HG03469 (cell line): ENCODE measurements around the gene GNG5.
A peak's percentile ranks its signal among the peaks of the same experiment; 100 is the strongest.
"Not testable (repeated sequence)": the region's sequence is repeated elsewhere in the genome, so short reads cannot be mapped to it uniquely, and the experiment has no call there.

Experiments used
- ATAC-seq: cut with Tn5 transposase; IDR thresholded peaks from one replicate; pipeline ENCODE4 v1.9.1; 2021; ENCODE audit warnings: mild to moderate bottlenecking, moderate library complexity, moderate number of reproducible peaks; ENCODE audit not compliant: unreplicated experiment

Gene GNG5

DNA sequence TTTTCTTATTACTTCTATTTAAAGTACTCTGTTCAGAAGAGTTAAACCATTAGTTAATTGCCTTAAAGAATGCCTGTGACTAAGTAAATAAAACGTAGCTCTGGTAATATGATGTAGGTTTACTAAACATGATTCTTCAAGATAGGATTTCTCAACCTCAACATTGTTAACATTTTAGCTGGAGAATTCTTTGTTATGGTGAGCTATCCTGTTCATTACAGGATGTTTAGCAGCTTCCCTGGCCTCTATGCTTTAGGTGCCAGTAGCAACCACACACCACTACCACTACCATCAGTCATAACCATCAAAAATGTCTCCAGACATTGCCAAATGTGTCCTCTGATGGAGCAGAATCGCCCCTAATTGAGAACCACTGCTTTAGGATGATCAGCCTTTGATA is 16.6 kb downstream of the GNG5 start:
- no peak for ATAC-seq

DNA sequence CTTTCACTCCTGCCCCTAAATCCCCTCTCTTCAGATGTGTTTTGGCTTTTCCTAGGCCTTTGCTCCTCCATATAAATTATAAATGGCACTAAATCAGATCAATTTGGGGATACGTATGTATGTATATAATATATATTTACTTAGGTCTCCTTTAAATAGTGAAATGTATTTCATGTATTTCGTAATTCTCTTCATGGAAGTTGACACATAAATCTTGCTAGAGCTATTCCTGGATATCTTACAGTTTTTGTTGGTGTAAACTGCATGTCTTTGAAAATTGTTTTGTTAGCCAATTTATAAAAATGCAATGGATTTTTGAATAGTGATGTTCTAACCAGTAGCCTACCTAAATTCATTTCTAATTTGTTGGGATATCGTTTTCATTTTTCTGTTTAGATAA is 18.3 kb downstream of the GNG5 start:
- no peak for ATAC-seq

DNA sequence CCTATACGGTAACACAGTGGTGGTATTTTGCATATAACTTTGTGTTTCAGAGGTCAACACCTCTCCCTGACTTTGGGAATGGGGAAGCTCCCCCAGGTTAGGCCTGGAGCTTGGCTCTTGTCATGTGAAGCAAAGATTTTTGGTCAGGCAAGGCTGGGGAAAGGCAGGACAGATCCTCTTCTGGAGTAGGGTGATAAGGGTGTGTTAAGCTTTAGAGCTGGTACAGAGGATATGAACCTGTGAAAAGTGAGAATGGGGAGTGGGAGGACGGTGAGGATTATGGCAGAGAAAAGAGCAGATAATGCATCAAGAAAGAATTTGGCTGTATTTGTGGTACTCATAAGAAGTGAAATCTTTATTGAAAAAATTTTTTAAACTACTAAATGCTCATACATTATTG is 25.1 kb downstream of the GNG5 start:
- ATAC-seq, result no peak

DNA sequence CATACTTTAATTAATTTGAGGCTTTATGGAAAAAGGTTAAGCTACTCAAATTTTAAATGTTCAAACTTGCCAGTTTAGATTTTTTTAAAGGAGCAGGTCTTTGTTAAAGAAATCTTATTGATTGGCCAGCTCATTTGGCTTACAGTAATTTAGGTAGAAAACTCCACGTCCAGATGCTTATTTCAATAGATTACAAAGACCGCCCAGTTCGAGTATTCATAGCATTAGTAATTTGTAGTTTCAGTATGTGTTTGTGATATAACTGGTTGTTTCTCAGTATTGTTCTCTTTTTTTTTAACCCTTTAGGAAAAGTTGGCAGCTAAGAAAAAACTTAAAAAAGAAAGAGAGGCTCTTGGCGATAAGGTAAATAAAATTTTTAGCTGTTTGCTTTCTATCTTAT is 25.7 kb downstream of the GNG5 start:
- ATAC-seq, result no peak

DNA sequence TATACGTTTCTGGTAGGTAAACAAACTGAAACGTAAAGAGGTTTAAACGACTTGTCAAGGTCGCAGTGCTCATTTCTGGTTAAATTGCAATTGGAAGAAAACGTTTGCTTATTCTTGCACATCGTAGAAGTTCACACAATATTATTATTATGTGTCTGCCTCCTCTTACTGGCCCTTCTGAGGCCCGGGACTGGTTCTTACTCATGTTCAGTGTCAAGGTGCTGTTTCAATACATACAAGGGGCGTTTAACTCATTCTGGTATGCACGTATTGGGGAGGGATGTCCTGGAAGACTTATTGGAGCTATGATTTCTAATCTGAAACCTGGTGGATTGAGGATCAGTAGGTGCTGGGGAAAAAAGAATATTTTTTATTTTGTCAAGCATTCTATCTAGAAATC is 26.4 kb downstream of the GNG5 start:
- ATAC-seq, result peak; percentile 13

DNA sequence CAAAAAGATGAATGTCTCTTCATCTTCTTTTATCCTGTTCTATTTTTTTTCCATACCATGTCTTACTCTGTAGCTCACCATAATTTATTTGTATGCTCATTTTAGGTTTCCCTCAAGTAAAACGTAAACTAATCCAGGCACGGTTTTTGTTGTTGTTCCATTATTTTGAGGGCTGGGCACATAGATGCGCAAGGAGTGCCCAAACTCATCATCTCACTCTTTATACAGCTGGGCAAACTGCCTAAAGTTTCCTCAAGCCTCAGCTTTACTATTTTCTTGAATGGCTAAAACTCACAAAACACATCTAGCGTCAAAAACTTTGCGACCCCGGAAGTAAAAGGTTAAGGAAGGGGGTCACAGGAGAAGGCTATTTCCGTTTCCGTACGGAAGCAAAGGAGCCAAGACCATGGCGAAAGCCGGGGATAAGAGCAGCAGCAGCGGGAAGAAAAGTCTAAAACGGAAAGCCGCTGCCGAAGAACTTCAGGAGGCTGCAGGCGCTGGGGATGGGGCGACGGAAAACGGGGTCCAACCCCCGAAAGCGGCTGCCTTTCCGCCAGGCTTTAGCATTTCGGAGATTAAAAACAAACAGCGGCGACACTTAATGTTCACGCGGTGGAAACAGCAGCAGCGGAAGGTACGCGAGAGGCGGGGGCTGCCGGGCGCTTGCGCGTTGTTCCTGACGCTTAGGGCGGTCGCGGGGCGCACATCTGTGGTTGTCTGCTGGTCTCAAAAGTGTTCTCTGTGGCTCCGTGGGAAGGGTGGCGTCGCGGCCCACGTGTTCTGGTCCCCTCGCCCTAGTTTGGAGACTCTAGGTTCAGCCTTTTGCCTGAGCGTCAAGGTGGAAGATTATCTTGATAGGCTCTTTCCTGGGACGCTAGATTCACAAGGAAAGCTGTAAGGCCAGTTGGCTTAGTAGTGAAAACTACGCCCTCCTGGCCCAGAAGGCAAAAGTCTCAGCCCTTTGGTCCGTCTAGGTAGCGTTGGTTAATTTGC is 27.2 kb downstream of the GNG5 start, which contains the start of gene RPF1:
TSS of gene RPF1 (plus strand) at position 391 of the 993 bp plus-strand sequence. CDS start at position 407, 16 bp downstream.
- ATAC-seq, result peak; percentile 87

DNA sequence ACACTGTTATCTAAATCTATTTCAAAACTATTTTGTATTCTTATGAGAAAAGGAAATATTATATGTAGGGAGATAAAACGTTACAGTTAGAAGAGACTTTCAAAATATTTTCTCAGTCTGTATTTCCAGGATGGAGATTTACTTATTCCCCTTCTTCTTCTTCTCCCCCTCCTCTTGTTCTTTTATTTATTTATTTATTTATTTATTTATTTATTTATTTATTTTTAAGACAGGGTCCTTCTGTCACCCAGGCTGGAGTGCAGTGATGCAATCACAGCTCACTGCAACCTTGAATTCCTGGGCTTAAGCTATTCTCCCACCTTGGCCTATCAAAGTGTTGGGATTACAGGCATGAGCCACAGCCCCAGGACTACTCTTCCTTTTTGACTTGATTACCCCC is 30.2 kb downstream of the GNG5 start:
- no peak for ATAC-seq

DNA sequence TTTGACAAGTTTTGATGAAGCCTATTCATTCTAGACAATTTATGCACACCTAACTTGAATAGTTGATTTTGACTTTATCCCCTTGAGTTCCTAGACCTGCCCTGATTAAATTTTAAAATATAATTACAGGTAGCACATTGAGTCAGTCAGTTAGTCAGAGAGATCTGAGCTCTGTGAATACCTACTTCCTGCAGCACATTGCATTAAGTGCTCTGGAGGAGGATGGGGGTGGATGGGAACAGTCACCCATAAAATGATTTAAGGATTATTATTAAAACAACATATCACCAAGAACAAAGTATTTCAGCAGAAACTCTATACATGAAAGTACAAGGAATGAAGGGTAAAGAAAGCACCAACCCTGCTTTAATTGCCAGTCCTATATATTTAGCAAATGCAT is 39.1 kb downstream of the GNG5 start:
- ATAC-seq, result no peak

DNA sequence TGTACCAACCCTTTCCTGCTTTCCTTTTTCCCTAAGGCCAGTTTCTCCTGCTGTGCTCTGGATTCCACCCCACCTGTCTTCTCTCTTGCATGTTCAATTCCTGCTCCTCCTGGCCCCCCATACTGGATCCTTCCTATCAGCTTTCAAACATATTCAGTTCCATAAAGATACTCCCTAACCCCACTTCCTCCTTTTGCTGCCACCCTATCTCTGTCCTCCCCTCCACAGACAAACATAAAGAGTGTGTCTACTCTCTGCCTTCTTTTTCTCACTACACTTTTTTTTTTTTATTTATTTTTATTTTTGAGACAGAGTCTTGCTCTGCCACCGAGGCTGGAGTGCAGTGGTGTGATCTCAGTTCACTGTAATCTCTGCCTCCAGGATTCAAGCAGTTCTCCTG is 44.3 kb downstream of the GNG5 start:
- ATAC-seq, result no peak

DNA sequence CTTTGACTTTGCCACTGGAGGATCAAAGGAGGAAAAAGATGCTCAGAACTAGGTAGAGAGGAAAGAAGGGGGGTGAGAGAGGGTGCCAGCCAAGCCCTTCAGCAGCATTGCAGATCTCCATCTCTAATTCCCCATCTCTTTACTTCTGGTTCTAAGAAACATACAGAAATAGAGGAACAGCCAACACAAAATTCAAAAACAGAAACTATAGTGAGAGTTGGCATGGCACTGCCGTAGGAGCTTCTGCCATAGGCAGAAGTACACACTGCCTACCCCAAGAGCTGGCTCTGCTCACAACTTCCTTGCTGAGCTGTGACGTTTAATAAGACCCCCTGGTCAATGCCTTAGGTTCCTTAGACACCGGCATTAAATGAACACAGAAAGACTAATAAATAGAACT is 53.9 kb downstream of the GNG5 start:
- no peak for ATAC-seq

DNA sequence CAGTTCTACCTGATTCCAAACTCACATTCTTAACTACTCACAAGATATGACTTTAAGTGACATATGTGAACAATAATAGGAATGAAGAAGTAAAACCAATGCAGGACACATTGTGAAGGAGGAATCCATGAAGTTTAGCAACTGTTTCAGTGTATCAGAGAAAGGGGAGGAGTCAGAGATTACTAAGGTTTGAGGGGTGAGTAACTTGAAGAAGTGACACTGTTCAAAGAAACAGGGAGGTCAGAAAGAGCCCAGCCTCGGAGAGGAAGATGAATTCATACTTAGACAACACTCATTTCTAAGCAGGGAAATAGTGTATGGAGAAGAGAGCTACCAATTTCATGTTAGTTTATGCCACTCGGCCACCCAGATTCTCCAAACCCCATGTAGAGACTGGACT is 55.5 kb downstream of the GNG5 start:
- ATAC-seq, result no peak

DNA sequence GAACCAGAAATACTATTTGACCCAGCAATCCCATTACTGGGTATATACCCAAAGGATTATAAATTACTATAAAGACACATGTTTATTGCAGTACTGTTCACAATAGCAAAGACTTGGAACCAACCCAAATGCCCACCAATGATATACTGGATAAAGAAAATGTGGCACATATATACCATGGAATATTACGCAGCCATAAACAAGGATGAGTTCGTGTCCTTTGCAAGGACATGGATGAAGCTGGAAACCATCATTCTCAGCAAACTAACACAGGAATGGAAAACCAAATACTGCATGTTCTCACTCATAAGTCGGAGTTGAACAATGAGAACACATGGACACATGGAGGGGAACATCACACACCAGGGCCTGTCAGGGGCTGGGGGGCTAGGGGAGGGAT is 57.7 kb downstream of the GNG5 start:
- ATAC-seq, result not testable (repeated sequence)
